Omental fat pad (tissue), 4 donors: ENCODE results near the gene HOXD13. TPM values are rescaled to one million over a fixed set of nuclear protein-coding genes. Genes with fewer than 3 reads are reported as not detected.

Experiments
- ATAC-seq: fragments of 150-250 bp; one replicate; pipeline ENCODE4 v1.9.1; 2016; ENCODE audit warnings: mild to moderate bottlenecking, moderate library complexity; ENCODE audit not compliant: low FRiP score
- DNase-seq: peaks from one replicate; pipeline ENCODE4 v3.0.0-alpha.2; 2019; ENCODE audit warnings: low spot score
- CTCF ChIP-seq, 3 donors: fragments of 450-650 bp; IDR thresholded peaks; one replicate each; pipeline ENCODE4 v1.5.1; 2016 to 2017; ENCODE audit warnings: antibody characterized with exemption in 3 of 3, mild to moderate bottlenecking in 3 of 3, moderate library complexity in 2 of 3
- total RNA-seq, 4 donors: library from RNA; depleted of rRNA; stranded (reverse); fragments of >200 nt; gene quantifications; one replicate each; pipeline ENCODE4 v1.1.0, GENCODE V29; 2016

HOXD13 gene
- total RNA-seq, 4 donors from 2014 or later, result not detected

- DNase-seq (no peak), ATAC-seq (no peak)
- TF ChIP-seq CTCF (IDR thresholded peaks at IDR 0.05), result no peak
Observed at GRCh38 chr2:176137906-176138305, 45.4 kb downstream of the HOXD13 start.

- TF ChIP-seq CTCF (IDR thresholded peaks at IDR 0.05), result no peak
- ATAC-seq (no peak), DNase-seq (no peak)
Observed at GRCh38 chr2:176138526-176138922, 46.0 kb downstream of the HOXD13 start.

- DNase-seq (no peak), ATAC-seq (no peak)
- TF ChIP-seq CTCF (IDR thresholded peaks at IDR 0.05), result no peak
Observed at GRCh38 chr2:176138923-176139660, 46.6 kb downstream of the HOXD13 start.

GRCh38 chr2:176139661-176140512 lies 47.4 kb downstream of the HOXD13 start:
- no peak for TF ChIP-seq CTCF (IDR thresholded peaks at IDR 0.05)
- ATAC-seq, result no peak
- no peak for DNase-seq

GRCh38 chr2:176140513-176141317 lies 48.2 kb downstream of the HOXD13 start:
- DNase-seq, result no peak
- peak; percentile 87 for ATAC-seq
- TF ChIP-seq CTCF (IDR thresholded peaks at IDR 0.05), result peak in 2 of 3 donors; percentile 73 to 80

- DNase-seq, result no peak
- no peak for ATAC-seq
- no peak for TF ChIP-seq CTCF (IDR thresholded peaks at IDR 0.05)
Observed at GRCh38 chr2:176142281-176142680, 49.8 kb downstream of the HOXD13 start.

Other genes with a start within 250 kb of the HOXD13 start
- 10 to 100 TPM; 13.8 to 37.4 (median 22.2) TPM for gene LNPK, start 90.5 kb upstream of the HOXD13 start, total RNA-seq
- not detected for gene EVX2, start 8.8 kb upstream of the HOXD13 start, total RNA-seq
- gene HOXD12, start 7.1 kb downstream of the HOXD13 start, total RNA-seq, result not detected
- not detected for gene HOXD11, start 14.6 kb downstream of the HOXD13 start, total RNA-seq
- gene HOXD10, start 24.1 kb downstream of the HOXD13 start, total RNA-seq, result 1 to 10 TPM in 1 of 4 donors, under 1 TPM in 2, not detected in 1; 0.56 to 1.1 (median 0.56) TPM
- 1 to 10 TPM in 3 of 4 donors, under 1 TPM in 1; 0.95 to 2.6 (median 1.7) TPM for gene HOXD9, start 30.0 kb downstream of the HOXD13 start, total RNA-seq
- gene HOXD8, start 37.0 kb downstream of the HOXD13 start, total RNA-seq, result 10 to 100 TPM in 1 of 4 donors, 1 to 10 TPM in 3; 3.7 to 24.6 (median 7.6) TPM
- 10 to 100 TPM in 1 of 4 donors, 1 to 10 TPM in 3; 1.0 to 14.2 (median 1.9) TPM for gene HOXD4, start 58.8 kb downstream of the HOXD13 start, total RNA-seq
- gene HOXD3, start 64.6 kb downstream of the HOXD13 start, total RNA-seq, result 10 to 100 TPM in 1 of 4 donors, 1 to 10 TPM in 2, under 1 TPM in 1; 0.65 to 15.8 (median 2.8) TPM
- under 1 TPM; 0.19 to 0.95 (median 0.53) TPM for gene HOXD1, start 95.9 kb downstream of the HOXD13 start, total RNA-seq
- 10 to 100 TPM; 12.1 to 26.8 (median 21.8) TPM for gene MTX2, start 176.7 kb downstream of the HOXD13 start, total RNA-seq